SIG-M5 treated with dmso at 0.1 percent for 504 hours (cell line): ENCODE measurements around the gene AKAP17A.
"Not testable (repeated sequence)": the region's sequence is repeated elsewhere in the genome, so short reads cannot be mapped to it uniquely, and the experiment has no call there.

ENCODE experiments used
- DNase-seq: peaks from one replicate; lab custom pipeline; 2025; ENCODE audit not compliant: unreplicated experiment; lab: John Stamatoyannopoulos, UW

The AKAP17A gene

GRCh38 chrX:1601768-1602085 is 10.3 kb downstream of the AKAP17A start:
- DNase-seq, result no peak

DNA sequence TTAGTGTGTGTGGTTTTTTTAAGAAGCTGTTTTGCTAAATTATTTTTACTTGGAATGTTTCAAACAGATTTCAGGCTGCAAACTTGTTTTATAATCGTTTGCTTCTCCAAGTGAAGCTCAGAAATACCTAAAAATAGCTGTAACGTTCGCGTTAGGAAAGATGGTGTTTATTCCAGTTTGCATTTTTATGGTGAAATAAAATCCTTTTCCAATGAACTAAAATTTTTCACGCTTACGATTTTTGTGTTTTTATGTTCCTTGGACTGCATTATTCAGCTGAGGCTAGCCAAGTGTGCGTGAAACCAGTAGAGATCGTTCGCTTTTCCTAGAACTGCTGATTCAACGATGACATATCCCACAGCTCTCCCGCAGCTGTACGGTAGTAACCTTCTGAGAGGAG is 10.9 kb downstream of the AKAP17A start:
- DNase-seq, result no peak

GRCh38 chrX:1606496-1606895 is 15.1 kb downstream of the AKAP17A start:
- no peak for DNase-seq

GRCh38 chrX:1609311-1609710 is 17.9 kb downstream of the AKAP17A start:
- DNase-seq, result no peak

- DNase-seq, result no peak
Observed at GRCh38 chrX:1609762-1610161, 18.4 kb downstream of the AKAP17A start.

GRCh38 chrX:1610166-1610565 is 18.8 kb downstream of the AKAP17A start:
- DNase-seq, result no peak

DNA sequence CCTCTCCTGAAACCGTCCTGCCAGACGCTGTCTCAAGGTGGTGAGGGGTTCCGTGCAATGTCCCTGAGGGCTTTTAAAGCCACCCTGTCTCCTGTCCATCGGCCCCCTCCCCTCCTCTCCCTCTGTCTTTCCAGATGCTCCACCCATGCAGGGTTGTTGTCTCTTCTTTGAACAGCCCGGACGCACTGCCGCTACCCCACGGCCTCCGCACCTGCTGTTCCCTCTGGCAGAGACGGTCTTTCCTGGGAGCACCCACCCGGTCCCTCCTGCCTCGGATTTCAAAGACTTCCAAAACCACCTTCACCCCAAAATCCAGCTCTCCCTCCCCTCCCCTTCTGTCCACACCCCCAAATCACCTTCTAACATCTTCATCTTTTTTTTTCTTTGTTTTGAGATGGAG is 19.3 kb downstream of the AKAP17A start:
- no peak for DNase-seq

DNA sequence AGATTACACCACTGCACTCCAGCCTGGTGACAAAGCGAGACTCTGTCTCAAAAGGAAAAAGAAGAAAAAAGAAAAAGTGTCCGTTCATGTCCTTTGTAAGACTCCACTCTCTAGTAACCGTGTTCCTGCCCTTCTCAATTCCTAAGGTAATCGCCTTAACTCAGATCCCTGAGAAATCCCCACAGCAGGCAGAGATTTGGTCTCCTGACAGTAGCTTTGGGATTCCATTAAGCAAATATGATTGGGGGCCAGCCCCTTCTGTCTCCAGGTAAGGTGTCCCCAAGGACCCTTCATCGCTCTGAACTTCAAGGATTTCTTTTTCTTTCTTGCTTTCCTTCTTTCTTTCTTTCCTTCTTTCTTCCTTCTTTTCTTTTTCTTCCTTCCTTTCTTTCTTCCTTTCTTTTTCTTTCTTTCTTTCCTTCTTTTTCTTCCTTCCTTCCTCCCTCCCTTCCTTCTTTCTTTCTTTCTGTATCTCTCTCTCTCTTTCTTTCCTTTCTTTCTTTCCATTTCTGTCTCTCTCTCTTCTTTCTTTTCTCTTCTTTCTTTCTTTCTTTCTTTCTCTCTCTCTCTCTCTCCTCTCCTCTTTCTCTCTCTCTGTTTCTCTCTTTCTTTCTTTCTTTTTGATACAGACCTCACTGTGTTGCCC is 21.4 kb downstream of the AKAP17A start:
- no peak for DNase-seq

DNA sequence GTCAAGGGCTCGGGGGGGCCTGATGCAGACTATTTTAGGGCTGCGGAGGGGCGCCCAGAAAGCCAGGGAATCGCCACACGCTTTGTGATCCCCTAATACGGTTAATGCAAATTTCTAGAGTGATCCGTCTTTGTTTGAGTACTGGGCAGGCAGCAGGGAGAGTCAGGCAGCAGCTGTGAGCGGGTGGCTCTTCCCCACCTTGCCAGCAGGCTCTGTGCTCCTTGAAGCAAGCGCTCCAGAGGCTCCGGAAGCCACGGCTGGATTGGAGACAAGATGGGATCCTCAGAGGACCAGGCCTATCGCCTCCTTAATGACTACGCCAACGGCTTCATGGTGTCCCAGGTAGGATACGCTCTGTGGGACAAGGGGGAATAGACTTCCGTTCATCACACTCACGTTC is 23.5 kb downstream of the AKAP17A start, which contains the start of gene ASMT:
ASMT (plus strand) TSS at position 133 of the 400 bp plus-strand sequence; CDS start at position 274, 141 bp downstream.
- DNase-seq, result no peak

DNA sequence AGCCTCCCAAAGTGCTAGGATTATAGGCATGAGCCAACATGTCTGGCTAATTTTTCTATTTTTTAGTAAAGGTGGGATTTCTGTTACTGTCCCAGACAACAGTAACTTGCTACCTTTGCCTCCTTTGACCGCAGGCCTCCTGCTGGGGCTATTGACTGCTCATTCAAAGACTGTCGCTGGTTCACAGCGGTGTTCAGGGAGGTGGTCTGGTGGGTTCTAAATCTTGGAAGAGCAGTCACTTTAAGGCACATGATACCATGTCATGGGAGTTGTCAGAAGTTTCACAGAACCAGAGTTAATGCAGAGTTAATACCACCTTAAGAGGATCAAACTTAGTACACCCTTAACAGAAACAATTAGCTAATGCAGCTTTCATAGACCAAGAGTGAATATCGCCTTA is 27.3 kb downstream of the AKAP17A start:
- DNase-seq, result no peak

DNA sequence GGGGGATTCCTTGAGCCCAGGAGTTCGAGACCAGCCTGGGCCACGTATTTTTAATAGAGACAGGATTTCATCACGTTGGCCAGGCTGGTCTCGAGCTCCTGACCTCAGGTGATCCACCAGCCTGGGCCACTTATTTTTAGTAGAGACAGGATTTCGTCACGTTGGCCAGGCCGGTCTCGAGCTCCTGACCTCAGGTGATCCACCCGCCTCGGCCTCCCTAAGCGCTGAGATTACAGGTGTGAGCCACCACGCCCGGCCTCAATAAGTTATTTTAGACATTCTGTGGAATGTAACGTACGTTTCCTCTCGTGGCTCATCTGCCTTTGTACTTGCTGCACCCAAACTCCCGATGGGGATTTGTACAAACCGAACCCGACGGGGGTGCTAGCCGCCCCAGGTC is 32.3 kb downstream of the AKAP17A start:
- DNase-seq, result no peak

- DNase-seq, result not testable (repeated sequence)
Observed at GRCh38 chrX:1624158-1624860, 32.9 kb downstream of the AKAP17A start.

GRCh38 chrX:1624861-1625215 is 33.4 kb downstream of the AKAP17A start:
- not testable (repeated sequence) for DNase-seq

- DNase-seq, result no peak
Observed at GRCh38 chrX:1629244-1629643, 37.8 kb downstream of the AKAP17A start.

DNA sequence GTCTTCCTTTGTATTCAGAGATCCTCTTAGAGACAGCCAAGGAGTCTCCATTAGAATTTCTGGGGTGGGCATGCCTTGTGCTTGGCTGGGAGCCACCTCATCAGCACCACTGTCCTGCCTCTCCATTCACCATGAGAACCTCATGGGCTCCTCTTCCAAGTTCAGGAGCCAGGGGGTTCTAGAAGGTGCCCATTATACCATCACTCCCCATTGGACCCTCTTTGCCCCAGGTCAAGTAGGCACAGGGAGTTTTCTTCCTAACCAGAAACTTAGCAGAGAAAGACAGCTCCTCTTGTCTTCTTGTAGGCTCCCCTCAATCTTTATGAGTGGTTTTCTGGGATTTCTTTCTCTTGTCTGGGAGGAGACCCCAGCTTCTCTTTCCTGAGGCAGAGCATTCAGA is 54.6 kb downstream of the AKAP17A start:
- DNase-seq, result no peak

- DNase-seq, result no peak
Observed at GRCh38 chrX:1649621-1650020, 58.2 kb downstream of the AKAP17A start.
